Right lobe of liver (tissue), 6 donors: Measurements from ENCODE around the gene CFAP100. TPM values are rescaled to one million over a fixed set of nuclear protein-coding genes. Genes with fewer than 3 reads are reported as not detected.

ENCODE experiments used
- ATAC-seq, 4 donors: fragments of 200-7000 bp; cut with Tn5 transposase; one replicate each; pipeline ENCODE4 v1.9.1; 2020; ENCODE audit warnings: mild to moderate bottlenecking in 4 of 4, moderate library complexity in 4 of 4
- DNase-seq, 3 donors: peaks; one replicate each; pipeline ENCODE4 v3.0.0-alpha.2; 2020
- H3K27ac ChIP-seq, 3 donors: fragments of 200-600 bp; one replicate each; pipeline ENCODE4 v1.8.0; 2022
- H3K27me3 ChIP-seq, 2 donors: fragments of 200-600 bp; one replicate each; pipeline ENCODE4 v1.8.0; 2022
- H3K36me3 ChIP-seq, 4 donors: fragments of 200-600 bp; sonication (generic) in 1 of 4; one replicate each; pipeline versions ENCODE4 v1.5.1 to v1.8.0; 2017 to 2022; ENCODE audit warnings: control low read depth in 1 of 4
- H3K4me1 ChIP-seq, 4 donors: fragments of 200-600 bp; sonication (generic) in 1 of 4; one replicate each; pipeline versions ENCODE4 v1.5.1 to v1.8.0; 2017 to 2022; ENCODE audit warnings: control low read depth in 1 of 4
- H3K4me3 ChIP-seq, 3 donors: fragments of 200-600 bp; one replicate each; pipeline ENCODE4 v1.8.0; 2022
- H3K9me3 ChIP-seq, 4 donors: fragments of 200-600 bp; sonication (generic) in 1 of 4; one replicate each; pipeline versions ENCODE4 v1.5.1 to v1.8.0; 2017 to 2022; ENCODE audit warnings: control low read depth in 1 of 4
- CTCF ChIP-seq, 4 donors: fragments of 200-600 bp in 3 of 4; fragments of 450-650 bp in 1 of 4; IDR thresholded peaks; one replicate each; pipeline versions ENCODE4 v1.5.1 to v1.8.0; 2016 to 2022; ENCODE audit warnings: antibody characterized with exemption in 4 of 4, mild to moderate bottlenecking in 2 of 4
- POLR2A ChIP-seq: fragments of 450-650 bp; IDR thresholded peaks from one replicate; pipeline ENCODE4 v1.6.1; 2017; ENCODE audit warnings: antibody characterized with exemption, mild to moderate bottlenecking
- WGBS: methylation state at CpG from one replicate; pipeline ENCODE4 v1.1.6; 2018; ENCODE audit warnings: low coverage, low lambda C conversion rate; ENCODE audit not compliant: insufficient coverage; ENCODE audit errors: missing lambda C conversion rate; 5-methylcytosine and 5-hydroxymethylcytosine counted together
- intact Hi-C, 2 donors: fragments of 100-400 bp; cut with DNase I; formaldehyde crosslinking; loops; one replicate each; pipeline versions ENCODE4 v1.11.2 to v1.14.1; 2022
- total RNA-seq, 6 experiments: library from RNA; depleted of rRNA in 2 of 6; stranded (reverse); fragments of >200 nt in 2 of 6; fragmentation: NEBNext Ultra II Directional in 3 of 6; extraction: Animal tissue kit (Norgen Biotek cat#: 25700) in 3 of 6; gene quantifications; one replicate each; pipeline versions ENCODE4 v1.1.0 to v1.2.4, GENCODE V29; 2016 to 2023
- donor health status: DM: no; HTN: yes; CAD: no.
- donor health status: DM: no; HTN: no; CAD: no.
- donor health status: DM: no; HTN: no; CAD: no.
- donor health status: DM: no; HTN: yes; CAD: no.
- donor health status: DM: no; HTN: yes; CAD: no.

CFAP100 gene
- total RNA-seq, 6 experiments from 2014 or later: not detected

GRCh38 chr3:126464997-126465396 is 70.3 kb downstream of the CFAP100 start:
- Histone ChIP-seq H3K9me3 (no peaks in the 10 kb centered on the region), H3K27ac (peak overlapping the region; percentile 53 to 85 (median 74)), H3K36me3 (peaks cover under 1 to 71% (median 42%) of the 10 kb centered on the region in 4 donors), H3K27me3 (no peaks in the 10 kb centered on the region), H3K4me3 (no peak overlapping the region), H3K4me1 (peaks cover 3 to 75% (median 45%) of the 10 kb centered on the region in 4 donors)
- DNase-seq: peak; percentile 17 to 49 (median 36)
- no CpG with 5 or more reads among the region's 11 CpGs for WGBS
- ATAC-seq: no peak
- intact Hi-C loops: no loop called here
- TF ChIP-seq POLR2A: no peak
- no peak for TF ChIP-seq CTCF (IDR thresholded peaks at IDR 0.05)

- Histone ChIP-seq H3K27ac (peak overlapping the region; percentile 53 to 85 (median 74)), H3K4me3 (no peak overlapping the region), H3K36me3 (peaks cover 4 to 71% (median 49%) of the 10 kb centered on the region in 4 donors), H3K9me3 (no peaks in the 10 kb centered on the region), H3K4me1 (peaks cover 3 to 64% (median 40%) of the 10 kb centered on the region in 4 donors), H3K27me3 (no peaks in the 10 kb centered on the region)
- DNase-seq: peak; percentile 57 to 58 (median 58)
- WGBS: 52% methylated on average over 5 of the region's 16 CpGs
- no peak for TF ChIP-seq POLR2A
- TF ChIP-seq CTCF (IDR thresholded peaks at IDR 0.05): no peak
- intact Hi-C loops: no loop called here
- ATAC-seq: no peak
Measured at GRCh38 chr3:126465928-126466544, 71.3 kb downstream of the CFAP100 start.

- ATAC-seq (peak; percentile 70 to 80 (median 74)), DNase-seq (peak; percentile 65 to 88 (median 67))
- 55% methylated on average over 16 of the region's 19 CpGs for WGBS
- Histone ChIP-seq H3K4me1 (peaks cover 3 to 69% (median 39%) of the 10 kb centered on the region in 4 donors), H3K27ac (peak overlapping the region; percentile 74 to 85 (median 81)), H3K27me3 (no peaks in the 10 kb centered on the region), H3K4me3 (no peak overlapping the region), H3K36me3 (peaks cover 11 to 68% (median 42%) of the 10 kb centered on the region in 4 donors), H3K9me3 (no peaks in the 10 kb centered on the region)
- intact Hi-C loops: no loop called here
- peak; percentile 89 for TF ChIP-seq POLR2A
- TF ChIP-seq CTCF (IDR thresholded peaks at IDR 0.05): no peak
Measured at GRCh38 chr3:126466886-126467610, 72.3 kb downstream of the CFAP100 start.

GRCh38 chr3:126467611-126467955 is 72.9 kb downstream of the CFAP100 start:
- intact Hi-C loops: no loop called here
- H3K36me3 ChIP-seq: peaks cover 11 to 63% (median 38%) of the 10 kb centered on the region in 4 donors
- peaks cover 3 to 67% (median 40%) of the 10 kb centered on the region in 4 donors for H3K4me1 ChIP-seq

More at GRCh38 chr3:126467611-126467955, 72.9 kb downstream of the CFAP100 start:
- Histone ChIP-seq H3K9me3 (no peaks in the 10 kb centered on the region), H3K27me3 (no peaks in the 10 kb centered on the region), H3K27ac (peak overlapping the region; percentile 74 to 85 (median 81)), H3K4me3 (no peak overlapping the region)
- ATAC-seq (no peak), DNase-seq (peak in 2 of 3 donors; percentile 15 to 28)
- TF ChIP-seq POLR2A: no peak
- TF ChIP-seq CTCF (IDR thresholded peaks at IDR 0.05): no peak
- WGBS: 40% methylated on average over 2 of the region's 8 CpGs
